ENCODE data around the gene NR2C2AP.

NR2C2AP gene

DNA sequence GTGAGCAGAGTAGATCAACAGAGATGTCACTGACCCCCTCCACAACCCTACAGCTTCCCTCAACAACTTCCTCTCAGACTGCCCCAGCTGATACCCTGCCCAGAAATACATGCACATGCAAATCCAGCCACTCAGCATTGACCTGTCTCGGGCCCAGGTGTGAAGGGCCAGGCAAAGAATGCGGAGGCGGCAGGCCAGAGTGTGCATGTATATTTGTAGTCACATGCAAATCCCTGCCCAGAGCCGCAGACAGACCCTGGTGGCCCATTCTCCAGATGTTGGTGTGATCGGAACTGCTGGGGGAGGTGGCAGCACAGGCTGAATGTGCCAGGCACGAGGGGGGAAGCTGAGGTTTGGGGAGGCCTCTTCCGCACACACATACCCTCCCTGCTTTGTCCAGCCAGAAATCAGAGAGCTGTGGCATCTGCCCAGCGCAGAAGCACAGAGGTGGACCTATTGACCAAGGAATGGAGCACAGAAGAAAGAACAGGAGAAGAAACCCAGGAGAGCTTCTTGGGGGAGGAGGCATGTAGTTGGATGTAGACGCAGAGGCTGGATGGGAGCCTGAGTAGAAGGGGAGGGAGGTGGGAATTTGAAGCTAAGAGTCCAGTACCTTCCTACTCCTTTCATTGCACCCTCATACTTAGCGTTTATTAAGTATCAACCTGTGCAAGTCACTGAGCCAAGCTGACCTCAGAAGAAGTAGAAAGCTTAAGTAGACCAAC is 47.6 kb downstream of the NR2C2AP start:
- DNase-seq (ENCODE audit: extremely low read depth, insufficient read length), result peak; percentile 86
- H3K27me3 ChIP-seq (replicated peaks; ENCODE audit: control insufficient read depth, insufficient read depth, low read length), result no peaks in the 10 kb centered on the region
- no peaks in the 10 kb centered on the region; the same call in none of the 2 replicates for H3K36me3 ChIP-seq (ENCODE audit: control insufficient read depth, insufficient read depth, low read length)
- TF ChIP-seq CTCF (IDR thresholded peaks at IDR 0.05; ENCODE audit: insufficient read depth, low read length, poor library complexity, severe bottlenecking), result no peak
- H3K4me3 ChIP-seq (replicated peaks; ENCODE audit: low read depth, low read length), result no peak overlapping the region

DNA sequence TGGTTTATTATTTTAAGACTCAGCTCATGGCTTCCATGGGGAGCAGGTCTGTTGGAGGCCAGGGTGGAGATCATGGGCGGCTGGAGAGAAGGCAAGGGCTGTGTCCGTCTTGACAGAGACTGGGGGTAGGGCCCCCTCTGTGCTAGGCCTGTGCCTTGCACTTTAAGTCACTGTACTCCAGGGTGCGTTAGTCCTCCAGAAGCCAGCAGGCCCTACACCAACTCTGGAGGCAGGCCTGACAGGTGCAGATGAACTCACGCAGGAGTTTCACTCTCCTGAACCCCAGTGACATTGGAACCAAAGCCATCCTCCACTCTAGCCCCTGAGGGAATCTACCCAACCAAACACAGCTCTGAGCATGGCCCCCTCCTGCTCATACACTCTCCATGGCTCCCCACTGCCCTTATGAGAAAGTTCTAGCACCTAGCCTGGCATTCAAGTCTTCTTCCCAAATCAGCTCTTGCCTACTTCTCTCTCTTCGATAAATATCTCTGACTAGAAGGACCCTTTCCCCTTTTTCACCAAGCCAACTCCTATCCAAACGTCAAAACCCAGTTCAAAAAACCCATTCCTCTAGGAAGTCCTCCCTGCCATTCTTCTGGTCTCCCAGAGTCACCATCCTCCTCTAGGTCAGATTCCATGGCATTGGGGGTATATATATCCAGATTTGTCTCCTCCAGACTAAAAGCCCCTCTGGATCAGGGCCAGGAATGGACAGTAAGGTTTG is 48.3 kb downstream of the NR2C2AP start:
- no peak overlapping the region for H3K4me3 ChIP-seq (replicated peaks; ENCODE audit: low read depth, low read length)
- no peaks in the 10 kb centered on the region; the same call in none of the 2 replicates for H3K36me3 ChIP-seq (ENCODE audit: control insufficient read depth, insufficient read depth, low read length)
- DNase-seq (ENCODE audit: extremely low read depth, insufficient read length), result no peak
- H3K27me3 ChIP-seq (replicated peaks; ENCODE audit: control insufficient read depth, insufficient read depth, low read length), result no peaks in the 10 kb centered on the region
- TF ChIP-seq CTCF (IDR thresholded peaks at IDR 0.05; ENCODE audit: insufficient read depth, low read length, poor library complexity, severe bottlenecking), result no peak

GRCh38 chr19:19152668-19153384 is 50.4 kb downstream of the NR2C2AP start:
- H3K36me3 ChIP-seq (ENCODE audit: control insufficient read depth, insufficient read depth, low read length), result peaks cover 4% of the 10 kb centered on the region
- no peak overlapping the region for H3K4me3 ChIP-seq (replicated peaks; ENCODE audit: low read depth, low read length)
- DNase-seq (ENCODE audit: extremely low read depth, insufficient read length), result no peak
- TF ChIP-seq CTCF (IDR thresholded peaks at IDR 0.05; ENCODE audit: insufficient read depth, low read length, poor library complexity, severe bottlenecking), result no peak
- no peaks in the 10 kb centered on the region for H3K27me3 ChIP-seq (replicated peaks; ENCODE audit: control insufficient read depth, insufficient read depth, low read length)

- TF ChIP-seq CTCF (IDR thresholded peaks at IDR 0.05; ENCODE audit: insufficient read depth, low read length, poor library complexity, severe bottlenecking), result no peak
- Histone ChIP-seq H3K4me3 (replicated peaks; ENCODE audit: low read depth, low read length) (no peak overlapping the region), H3K27me3 (replicated peaks; ENCODE audit: control insufficient read depth, insufficient read depth, low read length) (no peaks in the 10 kb centered on the region), H3K36me3 (ENCODE audit: control insufficient read depth, insufficient read depth, low read length) (peaks cover 13% of the 10 kb centered on the region)
- DNase-seq (ENCODE audit: extremely low read depth, insufficient read length), result no peak
These were observed 51.8 kb downstream of the NR2C2AP start for GRCh38 chr19:19151418-19151817.
